Measurements from ENCODE around the gene CCDC51. TPM values are rescaled to one million over a fixed set of nuclear protein-coding genes. Genes with fewer than 3 reads are reported as not detected.

The CCDC51 gene
- total and polyA plus RNA-seq, 2 of the 13 experiments (the other 11 are each of a cell fraction or from before 2014, with no cell fraction given) = 18.1 to 29.4 TPM

GRCh38 chr3:48472923-48473616 is 33.2 kb upstream of the CCDC51 start (continued):
- 0 out of 2 replicates have a peak, but pooled peaks have one; percentile 55 for TF ChIP-seq ZBED4 (CRISPR knock-in tag; IDR thresholded peaks at IDR 0.05; ENCODE audit: borderline replicate concordance)
- 0 out of 2 replicates have a peak, but pooled peaks have one; percentile 50 for TF ChIP-seq CCDC6 (CRISPR knock-in tag; IDR thresholded peaks at IDR 0.05)
- no peak for TF ChIP-seq ISL2 (CRISPR knock-in tag; IDR thresholded peaks at IDR 0.05)
- TF ChIP-seq ZSCAN12 (CRISPR knock-in tag; IDR thresholded peaks at IDR 0.05) = no peak
- no peak for TF ChIP-seq FOXP1 (IDR thresholded peaks at IDR 0.05)
- TF ChIP-seq FOXP1 (CRISPR knock-in tag; IDR thresholded peaks at IDR 0.05) = 0 out of 2 replicates have a peak, but pooled peaks have one; percentile 3
- TF ChIP-seq NAIF1 (CRISPR knock-in tag; IDR thresholded peaks at IDR 0.05; ENCODE audit: borderline replicate concordance) = no peak
- TF ChIP-seq SNAPC2 (CRISPR knock-in tag; IDR thresholded peaks at IDR 0.05) = peak; percentile 20; the same call in 1 of the 2 replicates
- no peak for TF ChIP-seq ZNF781 (CRISPR knock-in tag; IDR thresholded peaks at IDR 0.05; ENCODE audit: borderline replicate concordance, not compliant biosample characterization)
- no peak for TF ChIP-seq ZNF879 (CRISPR knock-in tag; IDR thresholded peaks at IDR 0.05)
- TF ChIP-seq JUNB (CRISPR knock-in tag; IDR thresholded peaks at IDR 0.05; ENCODE audit: borderline replicate concordance) = no peak
- peak; percentile 60; the same call in 1 of the 2 replicates for TF ChIP-seq TOPORS (CRISPR knock-in tag; IDR thresholded peaks at IDR 0.05)
- no peak for TF ChIP-seq SMARCC2 (IDR thresholded peaks at IDR 0.05)
- no peak for TF ChIP-seq TEF (CRISPR knock-in tag; IDR thresholded peaks at IDR 0.05)
- no peak for TF ChIP-seq EZH2 (conservative IDR thresholded peaks at IDR 0.05; ENCODE audit: low read depth, low read length)
- peak; percentile 51; the same call in 1 of the 2 replicates for TF ChIP-seq SP4 (CRISPR knock-in tag; IDR thresholded peaks at IDR 0.05)
- peak; percentile 84; the same call in 1 of the 2 replicates for TF ChIP-seq ZBTB7A (CRISPR knock-in tag; IDR thresholded peaks at IDR 0.05)
- no peak for TF ChIP-seq ZNF766 (CRISPR knock-in tag; IDR thresholded peaks at IDR 0.05; ENCODE audit: borderline replicate concordance)
- TF ChIP-seq ZNF512B (CRISPR knock-in tag; IDR thresholded peaks at IDR 0.05; ENCODE audit: borderline replicate concordance) = no peak
- peak; percentile 44 for TF ChIP-seq AGO2 (optimal IDR thresholded peaks at IDR 0.05; ENCODE audit: low read depth, low read length)
- TF ChIP-seq ZNF710 (CRISPR knock-in tag; IDR thresholded peaks at IDR 0.05; ENCODE audit: borderline replicate concordance) = peak; percentile 22; the same call in 1 of the 2 replicates

All from HepG2 (cell line).